Measurements from ENCODE around the gene MAD1L1.
"Not testable (repeated sequence)": the region's sequence is repeated elsewhere in the genome, so short reads cannot be mapped to it uniquely, and the experiment has no call there.

The MAD1L1 gene

DNA sequence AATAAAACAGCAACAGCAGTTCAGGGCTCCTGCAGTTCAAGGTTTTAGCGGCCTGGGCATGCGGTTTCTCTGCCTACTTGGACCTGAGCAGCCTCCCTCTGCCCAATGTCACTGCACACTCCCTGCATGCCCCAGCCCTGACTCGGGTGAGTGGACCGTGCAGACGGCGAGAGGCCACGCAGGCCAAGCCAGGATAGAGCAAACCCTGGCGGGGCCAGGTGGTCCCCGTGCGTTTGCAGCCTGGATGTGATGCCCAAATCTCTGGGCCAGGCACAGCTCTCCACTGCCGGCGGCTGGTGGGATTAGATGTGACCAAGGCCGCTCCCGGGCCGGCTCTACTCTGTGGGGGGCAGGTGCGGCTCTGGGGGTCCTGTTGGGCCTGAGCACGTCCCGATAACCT lies 392.0 kb downstream of the MAD1L1 start:
- DNase-seq = not testable (repeated sequence)

DNA sequence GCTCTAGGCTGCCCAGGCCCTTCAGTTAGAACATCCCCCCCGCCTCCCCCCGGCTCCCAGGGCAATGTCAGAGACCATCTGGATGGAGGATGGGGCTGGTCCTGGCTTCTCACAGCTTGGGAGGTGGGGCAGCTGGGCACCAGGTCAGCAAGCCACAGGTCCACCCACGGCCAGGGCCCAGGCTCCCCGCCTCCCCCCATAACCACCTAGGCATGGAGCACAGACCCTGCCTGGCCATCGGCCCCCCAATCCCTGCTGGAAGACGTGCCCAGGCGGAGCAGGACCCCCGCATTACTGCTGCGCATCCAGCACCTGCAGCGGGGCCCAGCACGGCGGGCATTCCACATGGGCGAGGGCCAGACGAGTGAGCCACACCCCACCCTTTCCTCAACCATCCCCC lies 393.0 kb downstream of the MAD1L1 start:
- DNase-seq = no peak

GRCh38 chr7:1838911-1839531 lies 393.7 kb downstream of the MAD1L1 start:
- not testable (repeated sequence) for DNase-seq

DNA sequence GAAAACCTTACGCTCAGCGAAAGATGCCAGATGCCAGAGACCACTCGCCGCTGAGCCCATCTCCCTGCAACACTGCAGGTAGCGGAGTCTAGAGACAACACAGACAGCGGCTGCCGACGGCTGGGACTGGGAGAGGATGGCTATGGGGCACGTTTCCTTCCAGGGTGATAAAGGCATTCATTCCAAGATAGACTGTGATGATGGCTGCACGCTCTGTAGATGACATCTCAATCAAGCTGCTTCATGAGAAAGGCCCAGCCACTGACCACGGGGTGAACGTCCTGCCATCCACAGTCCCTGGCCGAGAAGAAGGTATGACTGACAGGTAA lies 394.2 kb downstream of the MAD1L1 start:
- not testable (repeated sequence) for DNase-seq

DNA sequence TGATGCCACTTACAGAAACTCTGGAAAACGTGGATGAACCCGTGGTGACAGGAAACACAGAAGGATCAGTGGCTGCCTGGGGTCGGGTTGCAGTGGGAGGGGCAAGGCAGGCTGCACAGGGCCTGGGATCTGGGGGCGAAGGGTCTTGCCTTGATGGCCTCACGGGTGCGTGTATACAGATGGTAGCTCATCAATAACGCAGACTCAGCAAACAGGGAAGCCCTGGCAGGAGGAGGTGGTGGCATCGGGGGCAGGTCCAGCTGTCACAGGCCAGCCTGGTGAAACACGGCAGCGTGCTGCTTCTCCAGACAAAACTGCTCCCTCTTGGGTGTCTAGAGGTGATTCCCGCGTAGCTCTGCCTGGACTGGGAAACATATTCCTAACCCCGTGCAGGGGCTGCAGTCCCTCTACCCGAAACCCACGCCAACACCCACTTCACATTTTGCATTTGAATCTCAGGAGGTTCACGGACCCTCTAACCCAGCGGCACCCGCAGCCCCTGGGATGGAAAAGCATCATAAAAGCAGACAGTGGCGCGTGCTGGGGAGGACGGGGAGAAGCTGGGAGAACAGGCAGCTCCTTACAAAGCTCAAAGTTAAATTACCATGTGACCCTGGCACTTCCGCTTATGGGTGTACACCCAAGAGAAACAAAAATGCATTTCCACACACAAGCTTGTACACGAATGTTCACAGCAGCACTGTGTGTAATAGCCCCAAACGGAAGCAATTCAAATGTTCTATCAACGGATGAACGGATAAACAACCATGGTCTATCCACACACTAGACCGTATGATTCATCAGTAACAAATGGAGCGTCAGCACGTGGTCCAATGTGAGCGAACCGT lies 394.8 kb downstream of the MAD1L1 start:
- not testable (repeated sequence) for DNase-seq

DNA sequence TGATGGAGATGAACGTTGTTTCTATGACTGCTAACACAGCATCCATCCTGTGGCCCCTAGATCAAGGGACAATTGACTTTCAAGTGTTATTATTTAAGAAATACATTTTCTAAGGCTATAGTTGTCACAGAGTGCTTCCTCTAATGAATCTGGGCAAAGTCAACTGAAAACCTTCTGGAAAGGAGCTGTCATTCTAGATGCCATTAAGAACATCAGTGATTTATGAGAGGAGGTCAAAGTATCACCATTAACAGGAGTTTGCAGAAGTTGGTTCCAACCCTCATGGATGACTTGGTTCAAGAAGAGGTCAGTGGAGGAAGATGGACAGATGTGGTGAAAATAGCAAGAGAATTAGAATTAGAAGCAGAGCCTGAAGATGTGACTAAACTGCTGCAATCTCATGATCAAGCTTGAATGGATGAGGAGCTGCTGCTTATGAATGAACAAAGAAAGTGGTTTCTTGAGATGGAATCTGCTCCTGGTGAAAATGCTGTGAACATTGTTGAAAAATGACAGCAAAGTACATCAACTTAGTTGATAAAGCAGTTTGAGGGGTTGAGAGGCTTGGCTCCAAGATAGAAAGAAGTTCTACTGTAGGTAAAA lies 400.7 kb downstream of the MAD1L1 start:
- not testable (repeated sequence) for DNase-seq

DNA sequence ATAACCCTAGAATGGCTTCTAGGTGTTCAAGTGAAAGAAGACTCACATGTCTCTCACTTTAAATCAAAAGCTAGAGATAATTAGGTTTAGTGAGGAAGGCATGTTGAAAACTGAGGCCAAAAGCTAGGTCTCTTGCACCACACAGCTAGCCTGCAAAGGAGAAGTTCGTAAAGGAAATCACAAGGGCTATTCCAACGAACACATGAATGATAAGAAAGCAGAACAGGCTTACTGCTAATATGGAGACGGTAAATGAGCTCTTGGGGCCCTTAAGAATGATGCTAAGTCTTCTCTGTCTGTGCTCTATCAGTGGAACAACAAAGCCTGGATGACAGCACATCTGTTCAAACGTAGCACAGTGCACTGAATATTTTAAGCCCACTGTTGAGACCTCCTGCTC lies 401.3 kb downstream of the MAD1L1 start:
- DNase-seq = not testable (repeated sequence)

- DNase-seq = not testable (repeated sequence)
Observed at GRCh38 chr7:1829668-1830067, 403.1 kb downstream of the MAD1L1 start.

GRCh38 chr7:1829111-1829510 lies 403.6 kb downstream of the MAD1L1 start:
- no peak for DNase-seq

- not testable (repeated sequence) for DNase-seq
Observed at GRCh38 chr7:1828170-1828569, 404.6 kb downstream of the MAD1L1 start.

DNA sequence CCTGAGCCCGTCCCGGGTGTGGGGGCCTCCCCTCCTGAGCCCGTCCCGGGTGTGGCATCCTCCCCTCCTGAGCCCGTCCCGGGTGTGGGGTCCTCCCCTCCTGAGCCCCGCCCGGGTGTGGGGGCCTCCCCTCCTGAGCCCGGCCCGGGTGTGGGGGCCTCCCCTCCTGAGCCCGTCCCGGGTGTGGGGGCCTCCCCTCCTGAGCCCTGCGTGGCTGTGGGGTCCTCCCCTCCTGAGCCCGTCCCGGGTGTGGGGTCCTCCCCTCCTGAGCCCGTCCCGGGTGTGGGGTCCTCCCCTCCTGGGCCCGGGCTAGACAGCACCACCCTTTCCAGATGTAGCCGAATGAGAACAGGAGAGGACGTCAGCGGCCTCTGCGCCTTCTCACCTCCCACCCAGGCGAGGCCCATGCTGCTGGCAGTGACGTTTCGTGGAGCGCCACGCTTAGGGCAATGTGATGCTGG lies 405.2 kb downstream of the MAD1L1 start:
- not testable (repeated sequence) for DNase-seq

GRCh38 chr7:1826931-1827330 lies 405.8 kb downstream of the MAD1L1 start:
- not testable (repeated sequence) for DNase-seq

DNA sequence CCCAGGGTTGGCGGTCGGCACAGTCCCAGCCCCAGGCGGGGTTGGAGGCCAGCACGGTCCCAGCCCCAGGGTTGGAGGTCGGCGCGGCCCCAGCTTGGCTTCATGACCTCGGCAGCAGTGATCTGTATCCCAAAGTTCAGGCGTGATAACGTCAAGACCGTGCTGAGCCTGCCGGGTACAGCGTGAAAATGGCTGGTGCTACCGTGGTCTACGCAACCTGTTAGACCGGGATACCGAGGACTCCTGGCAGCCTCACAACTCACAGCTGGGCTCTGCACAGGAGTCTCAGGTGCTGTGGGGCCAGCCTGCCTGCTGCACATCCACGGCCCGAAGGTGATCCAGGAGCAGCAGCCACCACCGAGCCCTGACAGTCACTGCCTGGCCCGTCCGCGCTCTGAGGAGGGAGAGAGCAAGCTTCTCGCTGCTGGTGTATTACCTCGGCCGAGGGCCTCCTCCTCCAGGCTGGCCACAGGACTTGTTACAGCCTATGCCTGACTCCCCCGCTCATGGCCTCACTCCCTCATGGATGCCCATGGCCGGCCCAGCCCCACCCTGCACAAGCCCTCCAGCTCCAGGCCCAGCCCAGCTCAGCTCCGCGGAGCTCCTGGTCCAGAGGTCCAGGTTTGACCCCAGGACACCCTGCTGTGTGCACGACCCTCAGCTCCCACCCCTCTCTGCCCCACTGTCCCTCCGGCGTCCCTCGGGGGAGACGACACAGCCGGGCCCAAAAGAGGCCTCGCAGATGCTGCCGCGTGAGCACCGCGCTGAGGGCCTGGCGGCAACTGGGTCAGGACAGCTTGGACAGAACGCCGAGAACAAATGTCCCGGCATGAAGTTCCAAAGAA lies 406.6 kb downstream of the MAD1L1 start:
- no peak for DNase-seq

DNA sequence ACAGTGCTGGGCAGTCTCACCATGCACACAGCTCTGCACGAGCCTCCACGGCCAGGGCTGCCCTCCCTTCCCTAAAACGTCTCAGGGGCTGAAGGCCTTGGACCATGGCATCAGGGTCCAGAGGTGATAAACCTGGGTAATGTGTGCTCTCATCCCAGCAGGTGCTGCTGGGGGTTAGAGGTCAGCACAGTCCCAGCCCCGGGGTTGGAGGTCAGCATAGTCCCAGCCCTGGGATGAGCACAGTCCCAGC lies 407.2 kb downstream of the MAD1L1 start:
- DNase-seq = not testable (repeated sequence)

GRCh38 chr7:1824882-1825646 lies 407.7 kb downstream of the MAD1L1 start:
- not testable (repeated sequence) for DNase-seq

DNA sequence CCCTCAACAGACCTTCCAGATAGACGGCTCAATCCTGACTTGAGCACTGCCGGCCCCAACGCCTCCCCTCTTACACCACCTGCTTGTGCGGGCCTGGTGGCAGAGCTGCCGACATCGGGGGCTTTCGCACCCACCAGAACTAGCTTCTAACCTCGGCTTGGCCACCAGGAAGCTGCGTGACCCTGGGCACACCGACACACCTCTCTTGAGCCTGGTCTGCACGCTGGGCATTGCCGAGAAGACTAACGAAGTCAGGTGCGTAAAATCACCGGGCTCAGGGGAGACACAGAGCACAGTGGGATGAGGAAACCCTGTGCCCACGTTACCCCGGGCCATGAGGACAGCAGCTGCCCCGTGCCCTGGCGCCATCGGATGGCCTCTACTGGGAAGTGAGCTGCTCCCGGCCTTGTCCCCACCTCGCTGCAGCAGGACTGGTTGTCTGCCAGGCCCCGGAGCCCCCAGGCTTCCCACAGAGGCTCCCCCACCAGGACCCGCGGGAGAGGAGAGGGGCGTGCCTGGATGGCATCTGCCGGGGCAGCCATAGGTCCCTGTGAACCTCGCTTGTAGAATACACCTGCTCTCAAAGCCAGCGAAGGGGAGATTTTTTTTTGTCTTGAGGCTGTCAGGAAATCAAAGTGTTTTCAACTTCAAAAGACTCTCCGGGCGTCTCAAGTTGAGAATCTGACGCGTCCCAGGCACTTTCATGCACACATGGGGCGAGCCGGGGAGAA lies 408.4 kb downstream of the MAD1L1 start:
- DNase-seq = peak; percentile 49 to 55

- no peak for DNase-seq
Observed at GRCh38 chr7:1823376-1824150, 409.2 kb downstream of the MAD1L1 start.

GRCh38 chr7:1819259-1819841 lies 413.4 kb downstream of the MAD1L1 start:
- DNase-seq = peak; percentile 26 to 41

- DNase-seq = no peak
Observed at GRCh38 chr7:1818575-1819258, 414.0 kb downstream of the MAD1L1 start.

Data from stimulated activated CD4-positive, alpha-beta T cell treated with anti-CD3 and anti-CD28 coated beads, Interleukin-2, amount 100 ng/mL, for 24 hours (primary cell).